H9 (cell line): ENCODE measurements around the gene JADE2. TPM values are rescaled to one million over a fixed set of nuclear protein-coding genes. Genes with fewer than 3 reads are reported as not detected.

Source experiments
- DNase-seq: peaks from one replicate; pipeline ENCODE4 v3.0.0-alpha.2; 2017
- H2AFZ ChIP-seq: one replicate; pipeline ENCODE4 v1.6.1; 2013; ENCODE audit warnings: mild to moderate bottlenecking, low read length, control low read depth, moderate library complexity
- H2AK5ac ChIP-seq: 2 replicates; pipeline ENCODE4 v1.6.1; 2013; ENCODE audit warnings: low read length, control low read depth, mixed read lengths; ENCODE audit not compliant: insufficient read length
- H2BK120ac ChIP-seq: one replicate; pipeline ENCODE4 v1.6.1; 2013; ENCODE audit warnings: low read depth, mild to moderate bottlenecking, low read length, control low read depth, inconsistent platforms; ENCODE audit not compliant: poor library complexity, severe bottlenecking
- H2BK12ac ChIP-seq: 2 replicates; pipeline ENCODE4 v1.6.1; 2013; ENCODE audit warnings: low read length, control low read depth, mixed read lengths, low read depth; ENCODE audit not compliant: insufficient read length
- H2BK15ac ChIP-seq: 2 replicates; pipeline ENCODE4 v1.6.1; 2013; ENCODE audit warnings: low read depth, low read length, control low read depth
- H2BK20ac ChIP-seq: one replicate; pipeline ENCODE4 v1.6.1; 2013; ENCODE audit warnings: low read depth, mild to moderate bottlenecking, low read length, control low read depth, inconsistent platforms; ENCODE audit not compliant: poor library complexity, severe bottlenecking
- H2BK5ac ChIP-seq: 2 replicates; pipeline ENCODE4 v1.6.1; 2013; ENCODE audit warnings: low read length, control low read depth, mixed read lengths; ENCODE audit not compliant: insufficient read length
- H3K14ac ChIP-seq: 2 replicates; pipeline ENCODE4 v1.6.1; 2013; ENCODE audit warnings: low read length, control low read depth; ENCODE audit not compliant: insufficient read depth
- H3K18ac ChIP-seq: 2 replicates; pipeline ENCODE4 v1.6.1; 2013; ENCODE audit warnings: low read depth, mild to moderate bottlenecking, mixed read lengths, low read length, control low read depth; ENCODE audit not compliant: insufficient read length
- H3K23ac ChIP-seq: 2 replicates; pipeline ENCODE4 v1.6.1; 2013; ENCODE audit warnings: low read length, control low read depth, mixed read lengths, low read depth; ENCODE audit not compliant: insufficient read length
- H3K23me2 ChIP-seq: 2 replicates; pipeline ENCODE4 v1.6.1; 2013; ENCODE audit warnings: low read depth, mild to moderate bottlenecking, mixed read lengths, low read length, control low read depth; ENCODE audit not compliant: insufficient read length, poor library complexity, severe bottlenecking
- H3K27ac ChIP-seq: 2 replicates; pipeline ENCODE4 v1.5.1; 2013; ENCODE audit warnings: low read length, control low read depth, mixed read lengths, low read depth; ENCODE audit not compliant: insufficient read length
- H3K27me3 ChIP-seq: 2 replicates; pipeline ENCODE4 v1.6.1; 2013; ENCODE audit warnings: low read length, control low read depth, inconsistent platforms; ENCODE audit not compliant: insufficient read depth
- H3K4ac ChIP-seq: 2 replicates; pipeline ENCODE4 v1.6.1; 2013; ENCODE audit warnings: low read depth, mild to moderate bottlenecking, control low read depth, inconsistent platforms, low read length, moderate library complexity
- H3K4me1 ChIP-seq: 2 replicates; pipeline ENCODE4 v1.6.1; 2013; ENCODE audit warnings: low read length, control low read depth, inconsistent platforms; ENCODE audit not compliant: insufficient read depth
- H3K4me2 ChIP-seq: 2 replicates; pipeline ENCODE4 v1.6.1; 2013; ENCODE audit warnings: low read length, control low read depth, mixed read lengths; ENCODE audit not compliant: insufficient read length, insufficient read depth
- H3K56ac ChIP-seq: 2 replicates; pipeline ENCODE4 v1.6.1; 2013; ENCODE audit warnings: low read depth, mild to moderate bottlenecking, mixed read lengths, low read length, control low read depth; ENCODE audit not compliant: insufficient read length
- H3K79me1 ChIP-seq: 2 replicates; pipeline ENCODE4 v1.6.1; 2013; ENCODE audit warnings: low read depth, mild to moderate bottlenecking, moderate library complexity, low read length, control low read depth, inconsistent platforms; ENCODE audit not compliant: insufficient read depth, poor library complexity, severe bottlenecking
- H3K79me2 ChIP-seq: 2 replicates; pipeline ENCODE4 v1.6.1; 2013; ENCODE audit warnings: low read length, control low read depth, inconsistent platforms; ENCODE audit not compliant: insufficient read depth
- H3K9ac ChIP-seq: 2 replicates; pipeline ENCODE4 v1.6.1; 2013; ENCODE audit warnings: low read length, control low read depth, mixed read lengths; ENCODE audit not compliant: insufficient read length; ENCODE audit errors: extremely low read depth
- H3K9me3 ChIP-seq: one replicate; pipeline ENCODE4 v1.6.1; 2013; ENCODE audit warnings: low read depth, low read length, inconsistent platforms; ENCODE audit not compliant: control insufficient read depth
- H3T11ph ChIP-seq: one replicate; pipeline ENCODE4 v1.6.1; 2013; ENCODE audit warnings: mild to moderate bottlenecking, low read length, control low read depth, inconsistent platforms
- H4K20me1 ChIP-seq: one replicate; pipeline ENCODE4 v1.6.1; 2013; ENCODE audit not compliant: control insufficient read depth, insufficient read length, insufficient read depth
- H4K5ac ChIP-seq: 2 replicates; pipeline ENCODE4 v1.6.1; 2013; ENCODE audit warnings: low read depth, mild to moderate bottlenecking, mixed read lengths, low read length, control low read depth; ENCODE audit not compliant: insufficient read length
- H4K8ac ChIP-seq: replicated peaks from 2 replicates; pipeline ENCODE4 v1.6.1; 2013; ENCODE audit warnings: low read length, control low read depth, mixed read lengths, low read depth; ENCODE audit not compliant: insufficient read length
- H4K91ac ChIP-seq: 2 replicates; pipeline ENCODE4 v1.6.1; 2013; ENCODE audit warnings: low read depth, mild to moderate bottlenecking, moderate library complexity, mixed read lengths, low read length, control low read depth; ENCODE audit not compliant: insufficient read length
- H3K27ac Mint-ChIP-seq, 3 experiments: 2 replicates in 2 of 3; 3 replicates in 1 of 3; pipeline ENCODE4 v1.8.0; 2020 to 2021; ENCODE audit warnings: mixed read lengths in 3 of 3, mild to moderate bottlenecking in 1 of 3, moderate library complexity in 1 of 3
- H3K27me3 Mint-ChIP-seq: 2 replicates; pipeline ENCODE4 v1.8.0; 2021; ENCODE audit warnings: low read depth, mild to moderate bottlenecking, moderate library complexity, mixed read lengths
- H3K36me3 Mint-ChIP-seq, 3 experiments: 2 replicates in 2 of 3; 3 replicates in 1 of 3; pipeline ENCODE4 v1.8.0; 2020 to 2021; ENCODE audit warnings: low read depth in 3 of 3, mixed read lengths in 3 of 3; ENCODE audit not compliant: insufficient read depth in 1 of 3
- H3K4me1 Mint-ChIP-seq, 2 experiments: 2 replicates each; pipeline ENCODE4 v1.8.0; 2020; ENCODE audit warnings: mixed read lengths in 2 of 2
- H3K4me3 Mint-ChIP-seq, 2 experiments: 2 replicates in 1 of 2; 3 replicates in 1 of 2; pipeline ENCODE4 v1.8.0; 2020 to 2021; ENCODE audit warnings: mild to moderate bottlenecking in 2 of 2, mixed read lengths in 2 of 2, moderate library complexity in 1 of 2
- H3K9me3 Mint-ChIP-seq, 2 experiments: 2 replicates in 1 of 2; 3 replicates in 1 of 2; pipeline ENCODE4 v1.8.0; 2020; ENCODE audit warnings: mild to moderate bottlenecking in 2 of 2, mixed read lengths in 2 of 2, moderate library complexity in 1 of 2
- WGBS: extraction: QIAGEN DNeasy Blood & Tissue Kit; methylation state at CpG from one replicate; pipeline ENCODE4 v1.1.7; 2013; ENCODE audit warnings: missing lambda C conversion rate, low lambda C conversion rate, mixed read lengths; ENCODE audit not compliant: insufficient read length; ENCODE audit errors: extremely low coverage; 5-methylcytosine and 5-hydroxymethylcytosine counted together
- total RNA-seq: library from RNA; stranded (reverse); gene quantifications from 2 replicates; pipeline ENCODE4 v1.2.1, GENCODE V29; 2021
- TF ChIP-seq, protein P1 (sequence below): fragments of 200-600 bp; sonication (generic); conservative IDR thresholded peaks from 3 replicates; pipeline ENCODE4 v1.8.0; 2021; ENCODE audit warnings: antibody characterized with exemption, mild to moderate bottlenecking

Gene JADE2
- total RNA-seq, 1 experiment from 2014 or later: 99.7 TPM

DNA sequence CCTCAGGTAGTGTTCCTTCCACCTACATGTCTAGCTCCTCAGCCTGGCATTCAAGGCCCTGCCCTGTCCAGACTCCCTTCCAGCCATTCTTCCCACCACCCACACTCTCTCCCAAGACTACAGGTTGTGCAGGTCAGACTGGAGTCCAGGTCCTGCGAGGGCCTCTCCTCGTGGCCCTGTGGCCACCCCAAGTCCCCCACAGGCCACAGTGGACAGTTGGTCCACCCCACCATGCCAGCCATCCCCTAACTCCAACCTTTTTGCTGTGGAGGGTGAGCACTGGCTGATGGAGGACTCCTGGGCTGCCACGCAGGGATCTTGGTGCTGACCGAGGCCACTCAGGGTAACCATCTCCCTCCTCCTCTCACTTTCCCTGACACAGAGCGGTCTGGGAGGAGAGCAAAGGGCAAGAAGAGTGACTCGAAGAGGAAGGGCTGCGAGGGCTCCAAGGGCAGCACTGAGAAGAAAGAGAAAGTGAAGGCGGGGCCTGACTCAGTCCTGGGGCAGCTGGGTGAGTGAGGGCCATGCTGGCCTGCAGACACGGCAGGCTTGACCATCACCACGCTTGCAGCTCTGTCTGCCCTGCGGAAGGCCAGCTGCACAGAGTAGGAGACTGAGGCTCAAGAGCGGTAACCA, 51.0 kb downstream of the JADE2 start:
- no peak overlapping the region for H2AFZ ChIP-seq
- H3K18ac ChIP-seq: no peak overlapping the region
- no peak overlapping the region for H4K8ac ChIP-seq
- H3K23me2 ChIP-seq: no peaks in the 10 kb centered on the region
- no peak overlapping the region for H3K23ac ChIP-seq
- no peak overlapping the region for H3K4me3 Mint-ChIP-seq
- no peak overlapping the region for H3K56ac ChIP-seq
- peak overlapping the region in 2 of 3 experiments; percentile 21 to 83; a peak in 2 of 7 replicates for H3K27ac Mint-ChIP-seq
- H3K27me3 Mint-ChIP-seq: no peaks in the 10 kb centered on the region
- no peak overlapping the region for H3K4ac ChIP-seq
- no peak overlapping the region for H3T11ph ChIP-seq
- H3K4me2 ChIP-seq: no peak overlapping the region
- no peak overlapping the region for H3K27ac ChIP-seq
- H3K4me1 Mint-ChIP-seq: peaks cover 0 to 13% of the 10 kb centered on the region in 2 experiments; a peak in 3 of 4 replicates
- WGBS: no CpG with 5 or more reads among the region's 12 CpGs
- DNase-seq: no peak
- no peak overlapping the region for H3K14ac ChIP-seq
- no peak overlapping the region for H4K5ac ChIP-seq
- H2BK12ac ChIP-seq: no peak overlapping the region
- peaks cover 29 to 90% (median 68%) of the 10 kb centered on the region in 3 experiments for H3K36me3 Mint-ChIP-seq
- H3K4me1 ChIP-seq: no peaks in the 10 kb centered on the region
- H3K9ac ChIP-seq: no peak overlapping the region
- H3K9me3 Mint-ChIP-seq: no peaks in the 10 kb centered on the region
- no peak overlapping the region for H2BK120ac ChIP-seq
- no peak overlapping the region for H2BK20ac ChIP-seq
- no peaks in the 10 kb centered on the region for H4K20me1 ChIP-seq
- H3K9me3 ChIP-seq: no peaks in the 10 kb centered on the region
- no peaks in the 10 kb centered on the region for H3K27me3 ChIP-seq
- TF ChIP-seq, protein P1, sequence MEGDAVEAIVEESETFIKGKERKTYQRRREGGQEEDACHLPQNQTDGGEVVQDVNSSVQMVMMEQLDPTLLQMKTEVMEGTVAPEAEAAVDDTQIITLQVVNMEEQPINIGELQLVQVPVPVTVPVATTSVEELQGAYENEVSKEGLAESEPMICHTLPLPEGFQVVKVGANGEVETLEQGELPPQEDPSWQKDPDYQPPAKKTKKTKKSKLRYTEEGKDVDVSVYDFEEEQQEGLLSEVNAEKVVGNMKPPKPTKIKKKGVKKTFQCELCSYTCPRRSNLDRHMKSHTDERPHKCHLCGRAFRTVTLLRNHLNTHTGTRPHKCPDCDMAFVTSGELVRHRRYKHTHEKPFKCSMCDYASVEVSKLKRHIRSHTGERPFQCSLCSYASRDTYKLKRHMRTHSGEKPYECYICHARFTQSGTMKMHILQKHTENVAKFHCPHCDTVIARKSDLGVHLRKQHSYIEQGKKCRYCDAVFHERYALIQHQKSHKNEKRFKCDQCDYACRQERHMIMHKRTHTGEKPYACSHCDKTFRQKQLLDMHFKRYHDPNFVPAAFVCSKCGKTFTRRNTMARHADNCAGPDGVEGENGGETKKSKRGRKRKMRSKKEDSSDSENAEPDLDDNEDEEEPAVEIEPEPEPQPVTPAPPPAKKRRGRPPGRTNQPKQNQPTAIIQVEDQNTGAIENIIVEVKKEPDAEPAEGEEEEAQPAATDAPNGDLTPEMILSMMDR: no peak
- no peaks in the 10 kb centered on the region for H3K79me1 ChIP-seq
- H2BK5ac ChIP-seq: no peak overlapping the region
- H4K91ac ChIP-seq: no peak overlapping the region
- no peaks in the 10 kb centered on the region for H3K79me2 ChIP-seq
- no peak overlapping the region for H2BK15ac ChIP-seq
- no peak overlapping the region for H2AK5ac ChIP-seq
